SK-N-SH treated with all-trans-retinoic acid at 6 μM for 48 hours (cell line): ENCODE measurements around the gene AGR2.
A peak's percentile ranks its signal among the peaks of the same experiment; 100 is the strongest.

ENCODE experiments used
- ATAC-seq: fragments of 200-7000 bp; cut with Tn5 transposase; 3 replicates; pipeline ENCODE4 v1.9.1; 2020; ENCODE audit warnings: mild to moderate bottlenecking, moderate library complexity
- ARNTL ChIP-seq: fragments of 450-650 bp; formaldehyde crosslinking; IDR thresholded peaks from 2 replicates; pipeline ENCODE4 v1.5.0; 2020; ENCODE audit warnings: low read depth, mild to moderate bottlenecking, moderate library complexity, borderline replicate concordance
- BACH2 ChIP-seq: fragments of 250-450 bp; sonication (Bioruptor Pico); IDR thresholded peaks from 2 replicates; pipeline ENCODE4 v1.9.0; 2021; ENCODE audit warnings: mild to moderate bottlenecking, borderline replicate concordance
- CSDC2 ChIP-seq: fragments of 250-450 bp; sonication (Bioruptor Pico); IDR thresholded peaks from 2 replicates; pipeline ENCODE4 v1.5.0; 2020; ENCODE audit warnings: mild to moderate bottlenecking, moderate library complexity
- ESRRG ChIP-seq: fragments of 250-450 bp; sonication (Bioruptor Pico); IDR thresholded peaks from 2 replicates; pipeline ENCODE4 v1.6.1; 2021; ENCODE audit warnings: mild to moderate bottlenecking
- GLIS3 ChIP-seq: fragments of 250-450 bp; sonication (Bioruptor Pico); IDR thresholded peaks from 2 replicates; pipeline ENCODE4 v1.5.0; 2020; ENCODE audit warnings: mild to moderate bottlenecking, moderate library complexity
- ISL1 ChIP-seq: fragments of 250-450 bp; sonication (Bioruptor Pico); IDR thresholded peaks from 2 replicates; pipeline ENCODE4 v2.1.2; 2022; ENCODE audit warnings: mild to moderate bottlenecking, moderate library complexity
- OSR1 ChIP-seq: fragments of 250-450 bp; sonication (Bioruptor Pico); IDR thresholded peaks from 2 replicates; pipeline ENCODE4 v1.8.0; 2022; ENCODE audit warnings: moderate library complexity, mild to moderate bottlenecking, inconsistent platforms
- PATZ1 ChIP-seq: fragments of 250-450 bp; sonication (Bioruptor Pico); IDR thresholded peaks from 2 replicates; pipeline ENCODE4 v1.8.0; 2020; ENCODE audit warnings: mild to moderate bottlenecking, moderate library complexity, borderline replicate concordance
- PPARA ChIP-seq: fragments of 250-450 bp; sonication (Bioruptor Pico); IDR thresholded peaks from 2 replicates; pipeline ENCODE4 v1.5.0; 2020; ENCODE audit warnings: mild to moderate bottlenecking, borderline replicate concordance
- RARB ChIP-seq: fragments of 250-450 bp; sonication (Bioruptor Pico); IDR thresholded peaks from 2 replicates; pipeline ENCODE4 v1.8.0; 2021; ENCODE audit warnings: mild to moderate bottlenecking, moderate library complexity
- SNAI2 ChIP-seq: fragments of 250-450 bp; sonication (Bioruptor Pico); IDR thresholded peaks from 2 replicates; pipeline ENCODE4 v1.5.0; 2020; ENCODE audit warnings: mild to moderate bottlenecking, moderate library complexity
- TCF4 ChIP-seq: fragments of 250-450 bp; sonication (Bioruptor Pico); IDR thresholded peaks from 2 replicates; pipeline ENCODE4 v1.8.0; 2021; ENCODE audit warnings: mild to moderate bottlenecking, moderate library complexity, borderline replicate concordance
- TOX ChIP-seq: fragments of 250-450 bp; sonication (Bioruptor Pico); IDR thresholded peaks from 2 replicates; pipeline ENCODE4 v1.8.0; 2021; ENCODE audit warnings: mild to moderate bottlenecking, moderate library complexity, borderline replicate concordance
- TSHZ2 ChIP-seq: fragments of 250-450 bp; sonication (Bioruptor Pico); IDR thresholded peaks from 2 replicates; pipeline ENCODE4 v1.5.0; 2020; ENCODE audit warnings: mild to moderate bottlenecking, moderate library complexity
- ZC3H10 ChIP-seq: fragments of 250-450 bp; sonication (Bioruptor Pico); IDR thresholded peaks from 2 replicates; pipeline ENCODE4 v1.5.1; 2021; ENCODE audit warnings: mild to moderate bottlenecking, moderate library complexity
- ZFP3 ChIP-seq: fragments of 250-450 bp; sonication (Bioruptor Pico); IDR thresholded peaks from 2 replicates; pipeline ENCODE4 v1.5.0; 2020; ENCODE audit warnings: mild to moderate bottlenecking, moderate library complexity
- ZFP30 ChIP-seq: fragments of 450-650 bp; formaldehyde crosslinking; IDR thresholded peaks from 2 replicates; pipeline ENCODE4 v1.5.0; 2022; ENCODE audit warnings: mild to moderate bottlenecking, moderate library complexity
- ZNF565 ChIP-seq: fragments of 450-650 bp; formaldehyde crosslinking; conservative IDR thresholded peaks from 2 replicates; pipeline ENCODE4 v1.5.0; 2020; ENCODE audit warnings: low read depth, mild to moderate bottlenecking, moderate library complexity
- ZNF70 ChIP-seq: fragments of 450-650 bp; formaldehyde crosslinking; IDR thresholded peaks from 2 replicates; pipeline ENCODE4 v1.5.0; 2020; ENCODE audit warnings: mild to moderate bottlenecking, moderate library complexity
- ZNF8 ChIP-seq: fragments of 450-650 bp; formaldehyde crosslinking; IDR thresholded peaks from 2 replicates; pipeline ENCODE4 v1.5.0; 2020; ENCODE audit warnings: mild to moderate bottlenecking, moderate library complexity
- TF ChIP-seq, protein P1 (sequence below): fragments of 250-450 bp; sonication (Bioruptor Pico); IDR thresholded peaks from 2 replicates; pipeline ENCODE4 v1.5.1; 2020; ENCODE audit warnings: low read depth, mild to moderate bottlenecking, moderate library complexity
- TF ChIP-seq, protein P2 (sequence below): fragments of 250-450 bp; sonication (Bioruptor Pico); IDR thresholded peaks from 2 replicates; pipeline ENCODE4 v1.8.0; 2021; ENCODE audit warnings: low read depth, mild to moderate bottlenecking, moderate library complexity, borderline replicate concordance

AGR2 gene

GRCh38 chr7:16850614-16851466 is 46.0 kb upstream of the AGR2 start:
- TF ChIP-seq SNAI2 (CRISPR knock-in tag) (no peak), ZC3H10 (CRISPR knock-in tag) (no peak), TSHZ2 (CRISPR knock-in tag) (no peak), PPARA (no peak), PATZ1 (no peak), ZFP30 (CRISPR knock-in tag) (no peak), ZNF70 (CRISPR knock-in tag) (no peak), BACH2 (CRISPR knock-in tag) (no peak), ESRRG (no peak), RARB (no peak), ZNF8 (CRISPR knock-in tag) (no peak), CSDC2 (CRISPR knock-in tag) (no peak), ZNF565 (CRISPR knock-in tag) (no peak), TCF4 (CRISPR knock-in tag) (no peak)
- TF ChIP-seq, protein P1, sequence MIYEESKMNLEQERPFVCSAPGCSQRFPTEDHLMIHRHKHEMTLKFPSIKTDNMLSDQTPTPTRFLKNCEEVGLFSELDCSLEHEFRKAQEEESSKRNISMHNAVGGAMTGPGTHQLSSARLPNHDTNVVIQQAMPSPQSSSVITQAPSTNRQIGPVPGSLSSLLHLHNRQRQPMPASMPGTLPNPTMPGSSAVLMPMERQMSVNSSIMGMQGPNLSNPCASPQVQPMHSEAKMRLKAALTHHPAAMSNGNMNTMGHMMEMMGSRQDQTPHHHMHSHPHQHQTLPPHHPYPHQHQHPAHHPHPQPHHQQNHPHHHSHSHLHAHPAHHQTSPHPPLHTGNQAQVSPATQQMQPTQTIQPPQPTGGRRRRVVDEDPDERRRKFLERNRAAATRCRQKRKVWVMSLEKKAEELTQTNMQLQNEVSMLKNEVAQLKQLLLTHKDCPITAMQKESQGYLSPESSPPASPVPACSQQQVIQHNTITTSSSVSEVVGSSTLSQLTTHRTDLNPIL (CRISPR knock-in tag), result no peak
- TF ChIP-seq, all 23 proteins: peak for 0
- no peak for ATAC-seq

- TF ChIP-seq GLIS3 (no peak), CSDC2 (CRISPR knock-in tag) (no peak), ZNF8 (CRISPR knock-in tag) (no peak)
- TF ChIP-seq, all 23 proteins: peak for 0
- no peak for ATAC-seq
Observed at GRCh38 chr7:16849296-16850148, 44.7 kb upstream of the AGR2 start.

- TF ChIP-seq RARB, result no peak
- no peak for TF ChIP-seq ZFP3 (CRISPR knock-in tag)
- no peak for TF ChIP-seq ISL1 (CRISPR knock-in tag)
- TF ChIP-seq ZC3H10 (CRISPR knock-in tag), result no peak
- TF ChIP-seq TCF4 (CRISPR knock-in tag), result no peak
- peak; percentile 62 for ATAC-seq
Observed at GRCh38 chr7:16847381-16847860, 42.6 kb upstream of the AGR2 start.

DNA sequence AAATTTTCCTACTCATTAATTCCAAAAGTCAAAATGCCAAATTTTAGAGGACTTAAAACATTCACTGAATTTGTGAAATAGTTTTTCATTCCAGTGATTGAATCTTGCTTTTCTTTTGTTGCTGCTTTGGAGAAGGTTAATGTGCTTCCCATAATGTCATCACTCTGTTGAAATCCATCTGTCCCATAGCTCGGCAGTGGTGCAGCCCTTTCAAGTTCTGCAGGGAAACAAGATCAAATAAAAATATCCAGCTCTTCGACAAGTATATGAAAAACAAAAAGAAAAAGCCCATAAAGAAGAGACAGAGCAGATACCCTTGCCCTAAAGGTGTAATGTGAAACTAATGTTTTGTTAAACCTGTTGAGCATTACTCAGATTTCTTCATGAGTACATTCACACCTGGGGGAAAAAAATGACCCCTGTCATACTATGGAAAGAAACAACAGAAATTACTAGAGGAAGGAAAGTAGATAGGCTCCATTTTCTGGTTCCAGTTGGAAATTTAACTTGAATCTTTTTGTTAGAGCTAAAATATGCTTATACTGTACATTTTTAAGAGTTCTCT is 41.9 kb upstream of the AGR2 start:
- no peak for TF ChIP-seq CSDC2 (CRISPR knock-in tag)
- TF ChIP-seq SNAI2 (CRISPR knock-in tag), result no peak
- no peak for TF ChIP-seq PPARA
- no peak for TF ChIP-seq ARNTL
- TF ChIP-seq ZFP3 (CRISPR knock-in tag), result no peak
- no peak for TF ChIP-seq BACH2 (CRISPR knock-in tag)
- TF ChIP-seq TOX (CRISPR knock-in tag), result no peak
- no peak for TF ChIP-seq ESRRG
- TF ChIP-seq, protein P2, sequence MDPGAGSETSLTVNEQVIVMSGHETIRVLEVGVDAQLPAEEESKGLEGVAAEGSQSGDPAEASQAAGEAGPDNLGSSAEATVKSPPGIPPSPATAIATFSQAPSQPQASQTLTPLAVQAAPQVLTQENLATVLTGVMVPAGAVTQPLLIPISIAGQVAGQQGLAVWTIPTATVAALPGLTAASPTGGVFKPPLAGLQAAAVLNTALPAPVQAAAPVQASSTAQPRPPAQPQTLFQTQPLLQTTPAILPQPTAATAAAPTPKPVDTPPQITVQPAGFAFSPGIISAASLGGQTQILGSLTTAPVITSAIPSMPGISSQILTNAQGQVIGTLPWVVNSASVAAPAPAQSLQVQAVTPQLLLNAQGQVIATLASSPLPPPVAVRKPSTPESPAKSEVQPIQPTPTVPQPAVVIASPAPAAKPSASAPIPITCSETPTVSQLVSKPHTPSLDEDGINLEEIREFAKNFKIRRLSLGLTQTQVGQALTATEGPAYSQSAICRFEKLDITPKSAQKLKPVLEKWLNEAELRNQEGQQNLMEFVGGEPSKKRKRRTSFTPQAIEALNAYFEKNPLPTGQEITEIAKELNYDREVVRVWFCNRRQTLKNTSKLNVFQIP (CRISPR knock-in tag), result no peak
- no peak for TF ChIP-seq ZC3H10 (CRISPR knock-in tag)
- no peak for TF ChIP-seq TCF4 (CRISPR knock-in tag)
- no peak for TF ChIP-seq ZNF8 (CRISPR knock-in tag)
- no peak for TF ChIP-seq OSR1 (CRISPR knock-in tag)
- TF ChIP-seq RARB, result no peak
- TF ChIP-seq ZNF70 (CRISPR knock-in tag), result no peak
- no peak for TF ChIP-seq GLIS3
- TF ChIP-seq, protein P1 (CRISPR knock-in tag), result no peak
- ATAC-seq, result no peak
